ENCODE results near the gene RIGI.
A peak's percentile ranks its signal among the peaks of the same experiment; 100 is the strongest.

The RIGI gene

GRCh38 chr9:32487981-32488380, 38.0 kb downstream of the RIGI start:
- Histone ChIP-seq H3K27ac (no peak overlapping the region), H3K27me3 (no peaks in the 10 kb centered on the region), H3K4me1 (ENCODE audit: control insufficient read depth in 1 of 2, insufficient read depth in 1 of 2, low read depth in 1 of 2, low read length in 1 of 2) (peaks cover 0 to 9% of the 10 kb centered on the region in 2 experiments), H3K4me3 (ENCODE audit: low read depth in 1 of 2, low read length in 1 of 2) (no peak overlapping the region), H3K9me3 (no peaks in the 10 kb centered on the region), H3K36me3 (peaks cover 84% of the 10 kb centered on the region)
- TF ChIP-seq, protein P1, sequence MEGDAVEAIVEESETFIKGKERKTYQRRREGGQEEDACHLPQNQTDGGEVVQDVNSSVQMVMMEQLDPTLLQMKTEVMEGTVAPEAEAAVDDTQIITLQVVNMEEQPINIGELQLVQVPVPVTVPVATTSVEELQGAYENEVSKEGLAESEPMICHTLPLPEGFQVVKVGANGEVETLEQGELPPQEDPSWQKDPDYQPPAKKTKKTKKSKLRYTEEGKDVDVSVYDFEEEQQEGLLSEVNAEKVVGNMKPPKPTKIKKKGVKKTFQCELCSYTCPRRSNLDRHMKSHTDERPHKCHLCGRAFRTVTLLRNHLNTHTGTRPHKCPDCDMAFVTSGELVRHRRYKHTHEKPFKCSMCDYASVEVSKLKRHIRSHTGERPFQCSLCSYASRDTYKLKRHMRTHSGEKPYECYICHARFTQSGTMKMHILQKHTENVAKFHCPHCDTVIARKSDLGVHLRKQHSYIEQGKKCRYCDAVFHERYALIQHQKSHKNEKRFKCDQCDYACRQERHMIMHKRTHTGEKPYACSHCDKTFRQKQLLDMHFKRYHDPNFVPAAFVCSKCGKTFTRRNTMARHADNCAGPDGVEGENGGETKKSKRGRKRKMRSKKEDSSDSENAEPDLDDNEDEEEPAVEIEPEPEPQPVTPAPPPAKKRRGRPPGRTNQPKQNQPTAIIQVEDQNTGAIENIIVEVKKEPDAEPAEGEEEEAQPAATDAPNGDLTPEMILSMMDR (IDR thresholded peaks at IDR 0.05) = no peak

DNA sequence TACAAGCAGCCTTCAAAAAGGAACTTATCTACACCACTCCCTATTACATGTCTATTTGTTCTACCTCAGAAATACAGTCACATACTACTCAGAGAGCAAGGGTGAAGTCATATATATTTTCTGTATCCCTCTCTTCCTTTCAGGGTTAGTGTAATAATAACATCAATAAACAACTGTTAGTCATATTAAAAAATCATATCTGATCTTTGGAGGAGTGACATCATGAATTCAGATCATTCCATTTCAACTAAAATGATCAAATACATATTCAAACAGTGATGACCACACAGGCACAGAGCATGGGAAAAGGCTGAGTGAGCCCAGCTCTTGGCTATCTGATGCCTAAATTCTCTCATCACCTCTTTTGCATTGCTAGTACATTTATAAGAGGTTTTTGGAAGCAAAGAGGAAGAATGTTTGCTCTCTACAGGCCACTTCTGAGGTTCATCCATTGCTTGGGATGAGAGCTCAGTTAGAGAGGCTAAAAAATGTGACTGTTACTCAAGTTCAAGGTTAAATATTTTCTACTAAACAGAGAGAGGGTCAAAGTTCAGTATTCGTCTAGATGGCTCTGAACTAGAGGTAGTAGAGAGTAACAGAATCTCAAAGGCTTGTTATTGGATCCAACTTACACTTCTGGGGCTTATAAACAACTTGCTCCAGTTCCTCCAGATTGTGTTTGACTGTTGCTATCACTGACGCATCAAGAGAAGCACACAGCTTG, 39.0 kb downstream of the RIGI start:
- Histone ChIP-seq H3K27me3 (no peaks in the 10 kb centered on the region), H3K4me1 (ENCODE audit: control insufficient read depth in 1 of 2, insufficient read depth in 1 of 2, low read depth in 1 of 2, low read length in 1 of 2) (peaks cover 0 to 9% of the 10 kb centered on the region in 2 experiments), H3K9me3 (no peaks in the 10 kb centered on the region), H3K4me3 (ENCODE audit: low read depth in 1 of 2, low read length in 1 of 2) (no peak overlapping the region), H3K36me3 (peaks cover 84% of the 10 kb centered on the region), H3K27ac (no peak overlapping the region)
- TF ChIP-seq, protein P1 (IDR thresholded peaks at IDR 0.05) = no peak

DNA sequence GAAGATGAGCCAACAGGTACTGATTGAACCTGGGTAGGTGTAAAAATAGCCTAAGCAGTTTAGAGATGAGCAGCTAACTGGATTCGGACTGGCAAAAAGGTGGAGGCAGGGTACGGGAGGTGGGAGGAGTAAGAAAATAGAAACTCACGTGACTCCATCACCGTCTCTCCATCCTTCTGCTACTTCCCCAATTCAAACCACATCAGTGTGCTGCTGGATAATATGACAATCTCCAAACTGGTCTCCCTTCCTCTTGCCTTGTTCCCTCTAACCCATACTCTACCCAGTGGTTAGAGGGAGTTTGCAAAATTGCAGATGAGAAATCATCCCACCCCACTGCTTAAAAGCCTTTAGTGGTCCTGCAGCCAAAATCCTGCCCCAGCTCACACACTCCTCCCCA, 42.7 kb downstream of the RIGI start:
- H3K4me3 ChIP-seq (ENCODE audit: low read depth in 1 of 2, low read length in 1 of 2) = no peak overlapping the region
- TF ChIP-seq, protein P1 (IDR thresholded peaks at IDR 0.05) = no peak
- no peaks in the 10 kb centered on the region for H3K27me3 ChIP-seq
- H3K4me1 ChIP-seq (ENCODE audit: control insufficient read depth in 1 of 2, insufficient read depth in 1 of 2, low read depth in 1 of 2, low read length in 1 of 2) = peaks cover 0 to 9% of the 10 kb centered on the region in 2 experiments
- peaks cover 97% of the 10 kb centered on the region for H3K36me3 ChIP-seq
- H3K9me3 ChIP-seq = no peaks in the 10 kb centered on the region
- H3K27ac ChIP-seq = peak overlapping the region; percentile 45
